Stimulated activated CD8-positive, alpha-beta memory T cell treated with anti-CD3 and anti-CD28 coated beads, Interleukin-15, amount 100 ng/mL, for 24 hours (primary cell): ENCODE data around the gene DIAPH2.

ENCODE experiments used
- DNase-seq: peaks from one replicate; pipeline ENCODE4 v3.0.0-alpha.2; 2020; ENCODE audit warnings: low read depth

DIAPH2 gene

GRCh38 chrX:96978906-96979305 lies 294.3 kb downstream of the DIAPH2 start:
- no peak for DNase-seq

GRCh38 chrX:96979766-96980165 lies 295.1 kb downstream of the DIAPH2 start:
- no peak for DNase-seq

GRCh38 chrX:96982161-96982560 lies 297.5 kb downstream of the DIAPH2 start:
- DNase-seq = no peak

GRCh38 chrX:96984538-96984937 lies 299.9 kb downstream of the DIAPH2 start:
- DNase-seq = no peak

- no peak for DNase-seq
Observed at GRCh38 chrX:96985046-96985445, 300.4 kb downstream of the DIAPH2 start.

GRCh38 chrX:96987228-96987627 lies 302.6 kb downstream of the DIAPH2 start:
- DNase-seq = no peak

- DNase-seq = no peak
Observed at GRCh38 chrX:96989830-96990571, 305.4 kb downstream of the DIAPH2 start.

- no peak for DNase-seq
Observed at GRCh38 chrX:96994093-96994492, 309.5 kb downstream of the DIAPH2 start.

- no peak for DNase-seq
Observed at GRCh38 chrX:96997196-96997595, 312.6 kb downstream of the DIAPH2 start.

- no peak for DNase-seq
Observed at GRCh38 chrX:97000682-97001368, 316.2 kb downstream of the DIAPH2 start.

- no peak for DNase-seq
Observed at GRCh38 chrX:97006167-97006566, 321.5 kb downstream of the DIAPH2 start.

- DNase-seq = no peak
Observed at GRCh38 chrX:97009391-97009790, 324.7 kb downstream of the DIAPH2 start.

GRCh38 chrX:97011540-97011939 lies 326.9 kb downstream of the DIAPH2 start:
- no peak for DNase-seq

- no peak for DNase-seq
Observed at GRCh38 chrX:97016106-97016505, 331.5 kb downstream of the DIAPH2 start.

GRCh38 chrX:97021680-97022079 lies 337.0 kb downstream of the DIAPH2 start:
- DNase-seq = no peak

GRCh38 chrX:97026406-97026805 lies 341.8 kb downstream of the DIAPH2 start:
- no peak for DNase-seq

GRCh38 chrX:97027384-97027922 lies 342.8 kb downstream of the DIAPH2 start:
- DNase-seq = no peak

GRCh38 chrX:97030463-97030862 lies 345.8 kb downstream of the DIAPH2 start:
- no peak for DNase-seq

GRCh38 chrX:97030947-97031346 lies 346.3 kb downstream of the DIAPH2 start:
- DNase-seq = no peak

GRCh38 chrX:97039363-97040029 lies 354.9 kb downstream of the DIAPH2 start:
- no peak for DNase-seq

GRCh38 chrX:97045470-97045869 lies 360.8 kb downstream of the DIAPH2 start:
- no peak for DNase-seq

- no peak for DNase-seq
Observed at GRCh38 chrX:97046867-97047266, 362.2 kb downstream of the DIAPH2 start.

- DNase-seq = no peak
Observed at GRCh38 chrX:97050392-97050791, 365.8 kb downstream of the DIAPH2 start.
